Heart left ventricle (tissue), 16 donors: ENCODE results near the gene BICDL1. TPM values are rescaled to one million over a fixed set of nuclear protein-coding genes. Genes with fewer than 3 reads are reported as not detected.

Source experiments
- ATAC-seq, 4 donors: fragments of 200-7000 bp; cut with Tn5 transposase; one replicate each; pipeline ENCODE4 v1.9.1; 2020 to 2022; ENCODE audit warnings: moderate library complexity in 4 of 4, mild to moderate bottlenecking in 3 of 4, moderate number of reproducible peaks in 1 of 4
- DNase-seq, 5 donors: peaks; one replicate each; pipeline ENCODE4 v3.0.0-alpha.2; 2020
- H3K27ac ChIP-seq, 12 donors: fragments of 200-600 bp; sonication (generic) in 4 of 12; one replicate each; pipeline versions ENCODE4 v1.5.0 to v1.8.0; 2016 to 2022; ENCODE audit warnings: mild to moderate bottlenecking in 2 of 12
- H3K27me3 ChIP-seq, 9 donors: fragments of 200-600 bp; sonication (generic) in 2 of 9; one replicate each; pipeline versions ENCODE4 v1.5.1 to v1.8.0; 2016 to 2022; ENCODE audit warnings: mild to moderate bottlenecking in 3 of 9
- H3K36me3 ChIP-seq, 9 donors: fragments of 200-600 bp; sonication (generic) in 2 of 9; one replicate each; pipeline versions ENCODE4 v1.5.0 to v1.8.0; 2018 to 2022; ENCODE audit warnings: mild to moderate bottlenecking in 2 of 9
- H3K4me1 ChIP-seq, 12 donors: fragments of 200-600 bp; sonication (generic) in 4 of 12; one replicate each; pipeline versions ENCODE4 v1.5.0 to v1.8.0; 2016 to 2022; ENCODE audit warnings: mild to moderate bottlenecking in 3 of 12
- H3K4me3 ChIP-seq, 12 donors: fragments of 200-600 bp; sonication (generic) in 4 of 12; one replicate each; pipeline versions ENCODE4 v1.5.0 to v1.8.0; 2017 to 2022; ENCODE audit warnings: mild to moderate bottlenecking in 9 of 12, moderate library complexity in 4 of 12
- H3K9me3 ChIP-seq, 12 donors: fragments of 200-600 bp; sonication (generic) in 4 of 12; one replicate each; pipeline versions ENCODE4 v1.5.0 to v1.8.0; 2016 to 2022; ENCODE audit warnings: mild to moderate bottlenecking in 1 of 12
- POLR2A ChIP-seq, 2 donors: fragments of 450-650 bp; IDR thresholded peaks; one replicate each; pipeline ENCODE4 v1.6.1; 2017; ENCODE audit warnings: antibody characterized with exemption in 2 of 2, mild to moderate bottlenecking in 2 of 2, moderate library complexity in 2 of 2
- WGBS, 4 donors: extraction: QIAGEN DNeasy Blood & Tissue Kit in 2 of 4; methylation state at CpG; one replicate each; pipeline versions ENCODE4 v1.1.5 to v1.1.7; 2013 to 2018; 5-methylcytosine and 5-hydroxymethylcytosine counted together
- intact Hi-C, 10 donors: fragments of 100-400 bp; cut with DNase I; formaldehyde crosslinking; loops; one replicate each; pipeline versions ENCODE4 v1.11.1 to v1.14.2; 2022
- polyA plus RNA-seq, 2 donors: library from polyadenylated mRNA; stranded (reverse); fragments of 200-250 nt; gene quantifications; one replicate each; pipeline ENCODE4 v1.2.3, GENCODE V29; 2013
- total RNA-seq, 9 donors: library from RNA; depleted of rRNA in 2 of 9; stranded (reverse); fragments of >200 nt in 2 of 9; fragmentation: NEBNext Ultra II Directional in 3 of 9; extraction: Animal tissue kit (Norgen Biotek cat#: 25700) in 3 of 9; gene quantifications; one replicate each; pipeline versions ENCODE4 v1.1.0 to v1.2.4, GENCODE V29; 2016 to 2023
- TF ChIP-seq, protein P1 (sequence below), 12 donors: fragments of 200-600 bp; sonication (generic) in 4 of 12; IDR thresholded peaks; one replicate each; pipeline versions ENCODE4 v1.5.0 to v1.8.0; 2018 to 2022; ENCODE audit warnings: antibody characterized with exemption in 12 of 12, mild to moderate bottlenecking in 5 of 12
- donor health status: ischemic (EF 13 %, LVEDD 7.1; RV severe dilation, severe dysfunction).
- donor health status: healthy with polysubstance abuse.
- donor health status: DM: no; HTN: yes; CAD: no.
- donor health status: DM: no; HTN: no; CAD: no.
- donor health status: ischemic (EF 25% LVEDD 6.9; RV normal size, moderate dysfunction).
- donor health status: ischemic (EF 25% LVEDD 5.7; RV mildly dilated, moderate dysfunction).
- donor health status: healthy.
- donor health status: DM: yes; HTN: yes; CAD: no.
- donor health status: ischemic (EF 35%, LVEDD 5.7; RV mildly dilated, moderate dysfunction).
- donor health status: nonischemic (EF 11% LVEDD 7.7; RV severe dilation, severe dysfunction).
- donor health status: DM: yes; HTN: yes; CAD: no.
- donor health status: PGD.
- donor health status: ischemic (EF 29% LVEDD 5.4; RV normal size, mild dysfunction).
- donor health status: nonischemic (EF 23%, LVEDD 6.1; RV moderate dilation, normal function).

The BICDL1 gene
- total and polyA plus RNA-seq, 11 donors: 0.12 to 28.0 (median 0.30) TPM; not detected in 4

DNA sequence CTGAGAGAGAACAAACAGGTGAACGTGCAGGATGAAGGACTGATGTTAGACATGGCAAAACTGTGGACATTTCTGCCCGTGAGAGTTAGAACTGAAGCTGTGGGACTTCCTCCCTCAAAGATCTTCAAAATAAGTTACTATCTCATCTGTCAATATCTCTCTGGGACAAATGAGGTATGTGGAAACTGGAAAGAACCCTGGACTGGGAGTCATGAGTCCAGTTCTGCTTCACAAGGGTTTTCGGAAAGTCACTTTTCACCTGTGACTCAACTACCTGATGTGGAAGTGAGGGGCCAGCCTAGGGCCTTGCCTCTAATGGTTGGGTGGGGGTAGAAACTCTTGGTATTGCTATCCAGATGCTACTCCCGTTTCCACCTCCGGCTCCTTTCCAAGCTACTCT is 80.2 kb downstream of the BICDL1 start:
- no peak for TF ChIP-seq POLR2A (IDR thresholded peaks at IDR 0.05)
- TF ChIP-seq, protein P1, sequence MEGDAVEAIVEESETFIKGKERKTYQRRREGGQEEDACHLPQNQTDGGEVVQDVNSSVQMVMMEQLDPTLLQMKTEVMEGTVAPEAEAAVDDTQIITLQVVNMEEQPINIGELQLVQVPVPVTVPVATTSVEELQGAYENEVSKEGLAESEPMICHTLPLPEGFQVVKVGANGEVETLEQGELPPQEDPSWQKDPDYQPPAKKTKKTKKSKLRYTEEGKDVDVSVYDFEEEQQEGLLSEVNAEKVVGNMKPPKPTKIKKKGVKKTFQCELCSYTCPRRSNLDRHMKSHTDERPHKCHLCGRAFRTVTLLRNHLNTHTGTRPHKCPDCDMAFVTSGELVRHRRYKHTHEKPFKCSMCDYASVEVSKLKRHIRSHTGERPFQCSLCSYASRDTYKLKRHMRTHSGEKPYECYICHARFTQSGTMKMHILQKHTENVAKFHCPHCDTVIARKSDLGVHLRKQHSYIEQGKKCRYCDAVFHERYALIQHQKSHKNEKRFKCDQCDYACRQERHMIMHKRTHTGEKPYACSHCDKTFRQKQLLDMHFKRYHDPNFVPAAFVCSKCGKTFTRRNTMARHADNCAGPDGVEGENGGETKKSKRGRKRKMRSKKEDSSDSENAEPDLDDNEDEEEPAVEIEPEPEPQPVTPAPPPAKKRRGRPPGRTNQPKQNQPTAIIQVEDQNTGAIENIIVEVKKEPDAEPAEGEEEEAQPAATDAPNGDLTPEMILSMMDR (IDR thresholded peaks at IDR 0.05): no peak
- 74 to 84% (median 82%) methylated on average over 5 of the region's 5 CpGs for WGBS, 4 donors
- Histone ChIP-seq H3K9me3 (no peaks in the 10 kb centered on the region), H3K36me3 (no peaks in the 10 kb centered on the region), H3K27me3 (peaks cover 0 to 9% (median 0%) of the 10 kb centered on the region in 9 donors), H3K4me1 (peaks cover 0 to 5% (median 0%) of the 10 kb centered on the region in 12 donors), H3K27ac (no peak overlapping the region), H3K4me3 (no peak overlapping the region)
- ATAC-seq (no peak), DNase-seq (no peak)
- intact Hi-C loops: no loop called here

DNA sequence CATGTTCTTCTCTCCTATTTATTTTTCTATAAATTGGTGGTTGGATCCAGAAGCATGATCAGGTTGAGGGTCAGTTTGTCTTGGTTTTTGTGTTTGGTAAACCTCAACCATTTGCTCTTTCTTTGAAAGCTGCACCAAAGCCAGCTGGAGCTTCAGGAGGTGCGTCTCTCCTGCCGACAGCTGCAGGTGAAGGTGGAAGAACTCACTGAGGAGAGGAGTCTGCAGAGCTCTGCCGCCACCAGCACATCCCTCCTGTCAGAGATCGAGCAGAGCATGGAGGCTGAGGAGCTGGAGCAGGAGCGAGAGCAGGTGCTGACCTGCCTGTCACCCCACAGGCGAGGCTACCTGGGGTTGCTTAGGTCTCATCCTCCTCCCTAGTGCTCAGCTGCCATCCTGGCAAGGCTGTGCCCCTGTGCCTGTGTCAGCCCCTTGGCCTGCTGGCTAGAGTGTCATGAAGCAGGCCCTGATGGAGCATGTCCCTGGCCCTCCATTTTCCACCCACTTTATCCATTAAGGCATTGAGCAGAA is 82.5 kb downstream of the BICDL1 start:
- H3K4me1 ChIP-seq: peaks cover 0 to 7% (median 0%) of the 10 kb centered on the region in 12 donors
- DNase-seq: no peak
- WGBS, 4 donors: 88 to 94% (median 94%) methylated on average over 5 to 6 of the region's 6 CpGs
- no peak overlapping the region for H3K4me3 ChIP-seq
- no peak for TF ChIP-seq POLR2A (IDR thresholded peaks at IDR 0.05)
- TF ChIP-seq, protein P1 (IDR thresholded peaks at IDR 0.05): no peak
- intact Hi-C loops: no loop called here
- H3K36me3 ChIP-seq: no peaks in the 10 kb centered on the region
- peaks cover 0 to 4% (median 0%) of the 10 kb centered on the region in 9 donors for H3K27me3 ChIP-seq
- no peak overlapping the region for H3K27ac ChIP-seq
- H3K9me3 ChIP-seq: no peaks in the 10 kb centered on the region
- no peak for ATAC-seq

DNA sequence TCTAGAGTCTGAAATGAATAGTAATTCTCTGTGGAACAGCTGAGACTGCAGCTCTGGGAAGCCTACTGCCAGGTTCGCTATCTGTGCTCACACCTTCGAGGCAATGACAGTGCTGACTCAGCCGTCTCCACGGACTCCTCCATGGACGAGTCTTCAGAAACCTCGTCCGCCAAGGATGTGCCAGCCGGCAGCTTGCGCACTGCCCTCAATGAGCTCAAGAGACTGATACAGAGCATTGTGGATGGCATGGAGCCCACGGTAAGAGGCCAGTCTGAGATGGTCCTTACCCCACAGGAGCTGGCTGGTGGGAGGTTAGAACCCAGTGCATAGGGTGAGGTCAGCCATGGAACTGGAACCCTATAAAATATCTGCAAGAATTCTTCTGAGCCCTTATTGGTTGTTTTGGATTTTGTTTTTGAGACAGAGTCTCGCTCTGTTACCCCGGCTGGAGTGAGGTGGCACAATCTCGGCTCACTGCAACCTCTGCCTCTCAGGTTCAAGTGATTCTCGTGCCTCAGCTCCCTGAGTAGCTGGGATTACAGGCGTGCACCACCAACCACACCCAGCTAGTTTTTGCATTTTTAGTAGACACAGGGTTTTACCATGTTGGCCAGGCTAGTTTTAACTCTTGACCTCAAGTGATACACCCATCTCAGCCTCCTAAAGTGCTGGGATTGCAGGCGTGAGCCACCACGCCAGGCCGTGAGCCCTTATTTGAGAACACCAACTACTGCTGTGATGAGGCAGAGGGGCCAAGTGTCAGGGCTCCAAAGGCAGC is 83.6 kb downstream of the BICDL1 start:
- intact Hi-C loops: no loop called here
- Histone ChIP-seq H3K27me3 (peaks cover 0 to 4% (median 0%) of the 10 kb centered on the region in 9 donors), H3K4me1 (peaks cover 0 to 7% (median 0%) of the 10 kb centered on the region in 12 donors), H3K36me3 (no peaks in the 10 kb centered on the region), H3K4me3 (no peak overlapping the region), H3K9me3 (no peaks in the 10 kb centered on the region), H3K27ac (no peak overlapping the region)
- TF ChIP-seq, protein P1 (IDR thresholded peaks at IDR 0.05): no peak
- no peak for TF ChIP-seq POLR2A (IDR thresholded peaks at IDR 0.05)
- WGBS, 4 donors: 78 to 83% (median 81%) methylated on average over 18 of the region's 18 CpGs
- ATAC-seq: peak in 2 of 4 donors; percentile 20 to 43
- DNase-seq: no peak

DNA sequence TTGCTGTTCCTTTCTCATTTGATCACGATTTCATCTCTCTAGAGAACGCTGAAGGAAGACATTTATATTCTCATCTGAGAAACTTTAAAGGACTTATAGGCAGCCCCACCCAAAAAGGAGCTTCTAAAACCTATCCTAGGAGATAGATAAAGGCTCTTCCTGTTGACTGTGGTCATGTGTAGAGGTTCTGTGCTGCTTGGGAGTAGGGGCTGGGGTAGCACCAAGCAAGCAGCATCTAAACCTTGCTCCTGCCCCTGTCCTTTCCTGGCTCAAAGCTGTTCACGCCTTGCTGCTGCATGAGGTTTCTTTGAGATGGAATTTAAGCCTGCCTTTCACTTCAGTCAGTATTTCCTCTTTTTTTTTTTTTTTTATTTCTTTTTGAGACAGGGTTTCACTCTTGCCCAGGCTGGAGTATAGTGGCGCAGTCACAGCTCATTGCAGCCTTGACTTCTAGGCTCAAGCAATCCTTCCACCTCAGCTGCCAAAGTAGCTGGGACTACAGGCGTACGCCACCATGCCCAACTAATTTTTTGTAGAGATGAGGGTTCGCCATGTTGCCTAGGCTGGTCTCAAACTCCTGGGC is 86.1 kb downstream of the BICDL1 start:
- 85 to 87% (median 86%) methylated on average over 7 of the region's 7 CpGs for WGBS, 4 donors
- intact Hi-C loops: no loop called here

More for the DNA sequence above, 86.1 kb downstream of the BICDL1 start:
- Histone ChIP-seq H3K4me1 (peaks cover 0 to 7% (median 0%) of the 10 kb centered on the region in 12 donors), H3K36me3 (no peaks in the 10 kb centered on the region), H3K4me3 (no peak overlapping the region), H3K27me3 (peaks cover 0 to 4% (median 0%) of the 10 kb centered on the region in 9 donors), H3K9me3 (no peaks in the 10 kb centered on the region), H3K27ac (no peak overlapping the region)
- no peak for DNase-seq
- ATAC-seq: no peak
- TF ChIP-seq POLR2A (IDR thresholded peaks at IDR 0.05): no peak
- TF ChIP-seq, protein P1 (IDR thresholded peaks at IDR 0.05): no peak
